ENCODE data around the gene GPR84. TPM values are rescaled to one million over a fixed set of nuclear protein-coding genes. Genes with fewer than 3 reads are reported as not detected.

Gene GPR84
- total RNA-seq, 2 experiments from 2014 or later = 0.32 to 0.57 TPM

Small RNA genes lying within 50 kb of the gene (microRNA-seq; reads per million reads assigned to microRNA genes)
- 210 reads per million, percentile 68 among the genes with 10 or more reads in this experiment for gene MIR148B

Other genes with a start within 250 kb of the GPR84 start
- gene SMUG1, start 175.5 kb downstream of the GPR84 start, total RNA-seq = 10 to 100 TPM; 21.5 to 22.8 TPM
- 100 to 1,000 TPM; 145 to 148 TPM for gene CBX5, start 84.4 kb downstream of the GPR84 start, total RNA-seq
- gene HNRNPA1, start 83.8 kb downstream of the GPR84 start, total RNA-seq = 1,000 to 10,000 TPM; 1,520 to 1,553 TPM
- not detected for gene NFE2, start 63.5 kb downstream of the GPR84 start, total RNA-seq
- gene COPZ1, start 39.4 kb downstream of the GPR84 start, total RNA-seq = 100 to 1,000 TPM; 105 to 112 TPM
- gene ZNF385A, start 20.2 kb upstream of the GPR84 start, total RNA-seq = under 1 TPM; 0.55 to 0.74 TPM
- 10 to 100 TPM; 65.0 to 69.1 TPM for gene ITGA5, start 54.8 kb upstream of the GPR84 start, total RNA-seq
- gene GTSF1, start 109.1 kb upstream of the GPR84 start, total RNA-seq = 10 to 100 TPM; 11.8 to 12.7 TPM
- 100 to 1,000 TPM; 141 to 143 TPM for gene NCKAP1L, start 133.3 kb upstream of the GPR84 start, total RNA-seq
- 1 to 10 TPM; 7.1 to 7.7 TPM for gene PDE1B, start 185.1 kb upstream of the GPR84 start, total RNA-seq
- gene PPP1R1A, start 224.2 kb upstream of the GPR84 start, total RNA-seq = not detected

All from activated CD8-positive, alpha-beta T cell treated with anti-CD3 and anti-CD28 coated beads, Interleukin-2, amount 10 ng/mL, durations not matched to agents 7 days and 5 days (primary cell).